ENCODE results near the gene RALGDS.

GRCh38 chr9:133147412-133148198, 26.6 kb upstream of the RALGDS start:
- peak; percentile 94 for TF ChIP-seq CTCF (IDR thresholded peaks at IDR 0.05)
- no peak for TF ChIP-seq POLR2AphosphoS5 (IDR thresholded peaks at IDR 0.05; ENCODE audit: low read depth, low read length)
- TF ChIP-seq SIN3A (IDR thresholded peaks at IDR 0.05; ENCODE audit: borderline replicate concordance, insufficient read depth, low read depth, low read length): no peak
- no peak for TF ChIP-seq TCF7L2 (IDR thresholded peaks at IDR 0.05; ENCODE audit: low read depth, low read length)
- TF ChIP-seq REST (IDR thresholded peaks at IDR 0.05; ENCODE audit: insufficient read depth in 1 of 2, low read depth in 2 of 2, low read length in 1 of 2): no peak
